GM03348 (cell line): Measurements from ENCODE around the gene RAD52.

Source experiments
- DNase-seq: peaks from one replicate; pipeline ENCODE4 v3.0.0; 2012; ENCODE audit warnings: low spot score

Gene RAD52

GRCh38 chr12:868722-869121, 80.8 kb downstream of the RAD52 start:
- no peak for DNase-seq

- no peak for DNase-seq
Measured at GRCh38 chr12:867905-868304, 81.6 kb downstream of the RAD52 start.

GRCh38 chr12:865614-866013, 83.9 kb downstream of the RAD52 start:
- DNase-seq, result no peak

GRCh38 chr12:863285-863684, 86.2 kb downstream of the RAD52 start:
- no peak for DNase-seq

- DNase-seq, result no peak
Measured at GRCh38 chr12:862303-862911, 87.1 kb downstream of the RAD52 start.
